ENCODE data around the gene INSRR.

GRCh38 chr1:156895927-156896326, 37.0 kb upstream of the INSRR start:
- TF ChIP-seq GATA3 (IDR thresholded peaks at IDR 0.05; ENCODE audit: low read depth, low read length): no peak
- no peak for TF ChIP-seq GATA2 (IDR thresholded peaks at IDR 0.05; ENCODE audit: low read depth, low read length)

Data from SH-SY5Y (cell line).